Endothelial cell of umbilical vein (primary cell): ENCODE results near the gene ADAM10.

Experiments used
- CTCF ChIP-seq, 2 donors: IDR thresholded peaks; 1 replicate in 1 of 2; 2 replicates in 1 of 2; pipeline ENCODE4 v1.5.1; 2011; ENCODE audit warnings: low read length in 2 of 2, mild to moderate bottlenecking in 2 of 2, moderate library complexity in 2 of 2, control low read depth in 1 of 2, inconsistent platforms in 1 of 2, low read depth in 1 of 2; ENCODE audit not compliant: insufficient read depth in 1 of 2; ENCODE audit errors: extremely low read depth in 1 of 2
- EZH2 ChIP-seq: IDR thresholded peaks from 2 replicates; pipeline ENCODE4 v1.6.1; 2012; ENCODE audit warnings: borderline replicate concordance, low read depth, mild to moderate bottlenecking, moderate library complexity, low read length, inconsistent platforms; ENCODE audit not compliant: severe bottlenecking
- FOS ChIP-seq: IDR thresholded peaks from 2 replicates; pipeline ENCODE4 v1.6.1; 2011; ENCODE audit warnings: mild to moderate bottlenecking, low read length, moderate library complexity, borderline replicate concordance; ENCODE audit not compliant: insufficient read depth
- JUN ChIP-seq: IDR thresholded peaks from 2 replicates; pipeline ENCODE4 v1.6.1; 2011; ENCODE audit warnings: borderline replicate concordance, low read depth; ENCODE audit not compliant: insufficient read length, insufficient read depth
- MAX ChIP-seq: IDR thresholded peaks from 2 replicates; pipeline ENCODE4 v1.6.1; 2011; ENCODE audit not compliant: insufficient read depth, insufficient read length
- POLR2A ChIP-seq: IDR thresholded peaks from 2 replicates; pipeline ENCODE4 v1.6.1; 2012; ENCODE audit warnings: low read depth, mild to moderate bottlenecking, control low read depth, low read length
- POLR2AphosphoS5 ChIP-seq: IDR thresholded peaks from 2 replicates; pipeline ENCODE4 v1.6.1; 2012; ENCODE audit warnings: low read depth, mild to moderate bottlenecking, control low read depth, low read length, moderate library complexity; ENCODE audit not compliant: insufficient read depth

- no peak for TF ChIP-seq POLR2AphosphoS5
- TF ChIP-seq POLR2A = no peak
- no peak for TF ChIP-seq CTCF (IDR thresholded peaks at IDR 0.05; ENCODE audit: extremely low read depth in 1 of 2, insufficient read depth in 1 of 2, low read depth in 1 of 2, low read length in 2 of 2)
- TF ChIP-seq EZH2 = no peak
- no peak for TF ChIP-seq FOS
- TF ChIP-seq MAX = no peak
- no peak for TF ChIP-seq JUN
Observed at GRCh38 chr15:58698887-58699641, 50.4 kb downstream of the ADAM10 start.
